ENCODE results near the gene TPSAB1.
"Not testable (repeated sequence)": the region's sequence is repeated elsewhere in the genome, so short reads cannot be mapped to it uniquely, and the experiment has no call there.

Gene TPSAB1

GRCh38 chr16:1247903-1248537 lies 7.5 kb downstream of the TPSAB1 start:
- not testable (repeated sequence) for DNase-seq (ENCODE audit: low read depth)

- DNase-seq (ENCODE audit: low read depth): not testable (repeated sequence)
Observed at GRCh38 chr16:1249031-1249755, 8.7 kb downstream of the TPSAB1 start.

- DNase-seq (ENCODE audit: low read depth): not testable (repeated sequence)
Observed at GRCh38 chr16:1253701-1254364, 13.3 kb downstream of the TPSAB1 start.

- not testable (repeated sequence) for DNase-seq (ENCODE audit: low read depth)
Observed at GRCh38 chr16:1254821-1255220, 14.3 kb downstream of the TPSAB1 start.

- not testable (repeated sequence) for DNase-seq (ENCODE audit: low read depth)
Observed at GRCh38 chr16:1255276-1256122, 15.0 kb downstream of the TPSAB1 start, which contains the start of gene TPSD1. Gene TPSD1, plus strand, starts transcription at chr16:1256069. Its CDS starts 212 bp downstream, at chr16:1256281.

- DNase-seq (ENCODE audit: low read depth): not testable (repeated sequence)
Observed at GRCh38 chr16:1256296-1256873, 15.9 kb downstream of the TPSAB1 start.

GRCh38 chr16:1256874-1257322 lies 16.4 kb downstream of the TPSAB1 start:
- no peak for DNase-seq (ENCODE audit: low read depth)

- DNase-seq (ENCODE audit: low read depth): no peak
Observed at GRCh38 chr16:1257561-1258224, 17.2 kb downstream of the TPSAB1 start.

GRCh38 chr16:1258225-1258600 lies 17.7 kb downstream of the TPSAB1 start:
- DNase-seq (ENCODE audit: low read depth): no peak

- no peak for DNase-seq (ENCODE audit: low read depth)
Observed at GRCh38 chr16:1258906-1259759, 18.6 kb downstream of the TPSAB1 start.

GRCh38 chr16:1259760-1260068 lies 19.2 kb downstream of the TPSAB1 start:
- no peak for DNase-seq (ENCODE audit: low read depth)

GRCh38 chr16:1260101-1260680 lies 19.7 kb downstream of the TPSAB1 start:
- DNase-seq (ENCODE audit: low read depth): no peak

- DNase-seq (ENCODE audit: low read depth): no peak
Observed at GRCh38 chr16:1261131-1261892, 20.8 kb downstream of the TPSAB1 start.

- no peak for DNase-seq (ENCODE audit: low read depth)
Observed at GRCh38 chr16:1262210-1262845, 21.8 kb downstream of the TPSAB1 start.

- no peak for DNase-seq (ENCODE audit: low read depth)
Observed at GRCh38 chr16:1262846-1263221, 22.3 kb downstream of the TPSAB1 start.

GRCh38 chr16:1263591-1264344 lies 23.3 kb downstream of the TPSAB1 start:
- DNase-seq (ENCODE audit: low read depth): no peak

- DNase-seq (ENCODE audit: low read depth): no peak
Observed at GRCh38 chr16:1264345-1265089, 24.0 kb downstream of the TPSAB1 start.

Measured in activated T-cell treated with anti-CD3 and anti-CD28 coated beads for 48 hours (primary cell).